Measurements from ENCODE around the gene SRRM3. TPM values are rescaled to one million over a fixed set of nuclear protein-coding genes. Genes with fewer than 3 reads are reported as not detected.

SRRM3 gene
- total and polyA plus RNA-seq, 9 of the 15 experiments (the other 6 are each of a cell fraction or from before 2014, with no cell fraction given) = 0.04 to 0.91 (median 0.46) TPM; not detected in 2

DNA sequence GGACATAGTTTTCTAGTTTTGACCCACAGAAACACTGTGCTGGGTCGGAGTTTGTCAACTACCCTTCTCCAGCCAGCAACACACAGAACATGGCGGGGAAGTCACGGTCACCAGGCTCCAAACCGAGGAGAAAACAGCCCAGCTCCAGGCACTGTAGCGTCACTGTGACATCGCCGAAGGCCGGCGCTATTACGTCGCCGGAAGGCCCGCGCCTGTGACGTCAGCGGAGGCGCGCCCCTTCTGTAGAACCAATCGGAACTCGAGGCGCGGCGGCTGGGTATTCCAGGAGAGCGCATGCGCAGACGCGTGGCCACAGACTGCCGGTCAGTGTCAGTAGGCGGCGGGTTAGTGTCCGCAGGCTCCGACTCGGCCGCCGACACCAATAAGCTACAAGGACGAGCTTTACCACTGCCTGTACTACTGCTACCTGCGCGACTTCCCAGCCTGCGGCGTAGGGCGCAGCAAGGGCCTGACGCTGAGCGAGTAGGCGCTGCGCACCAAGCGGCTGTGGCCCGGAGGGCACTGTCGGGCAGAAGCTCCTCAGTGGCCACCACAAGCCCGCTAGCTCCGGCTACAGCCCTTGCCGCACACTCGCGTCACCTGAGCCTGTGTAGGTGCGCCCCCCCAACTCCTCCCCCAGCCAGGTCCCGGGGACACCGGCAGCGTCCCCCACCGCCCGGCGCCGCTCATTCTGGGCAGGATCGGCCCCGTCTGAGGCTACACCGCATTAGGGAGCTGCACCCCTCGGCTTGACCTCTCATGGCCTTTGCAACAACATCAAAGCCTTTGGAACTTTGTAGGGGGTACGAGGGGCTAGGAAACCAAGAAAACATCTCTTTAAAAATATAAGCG lies 35.1 kb upstream of the SRRM3 start (continued):
- TF ChIP-seq, protein P1, sequence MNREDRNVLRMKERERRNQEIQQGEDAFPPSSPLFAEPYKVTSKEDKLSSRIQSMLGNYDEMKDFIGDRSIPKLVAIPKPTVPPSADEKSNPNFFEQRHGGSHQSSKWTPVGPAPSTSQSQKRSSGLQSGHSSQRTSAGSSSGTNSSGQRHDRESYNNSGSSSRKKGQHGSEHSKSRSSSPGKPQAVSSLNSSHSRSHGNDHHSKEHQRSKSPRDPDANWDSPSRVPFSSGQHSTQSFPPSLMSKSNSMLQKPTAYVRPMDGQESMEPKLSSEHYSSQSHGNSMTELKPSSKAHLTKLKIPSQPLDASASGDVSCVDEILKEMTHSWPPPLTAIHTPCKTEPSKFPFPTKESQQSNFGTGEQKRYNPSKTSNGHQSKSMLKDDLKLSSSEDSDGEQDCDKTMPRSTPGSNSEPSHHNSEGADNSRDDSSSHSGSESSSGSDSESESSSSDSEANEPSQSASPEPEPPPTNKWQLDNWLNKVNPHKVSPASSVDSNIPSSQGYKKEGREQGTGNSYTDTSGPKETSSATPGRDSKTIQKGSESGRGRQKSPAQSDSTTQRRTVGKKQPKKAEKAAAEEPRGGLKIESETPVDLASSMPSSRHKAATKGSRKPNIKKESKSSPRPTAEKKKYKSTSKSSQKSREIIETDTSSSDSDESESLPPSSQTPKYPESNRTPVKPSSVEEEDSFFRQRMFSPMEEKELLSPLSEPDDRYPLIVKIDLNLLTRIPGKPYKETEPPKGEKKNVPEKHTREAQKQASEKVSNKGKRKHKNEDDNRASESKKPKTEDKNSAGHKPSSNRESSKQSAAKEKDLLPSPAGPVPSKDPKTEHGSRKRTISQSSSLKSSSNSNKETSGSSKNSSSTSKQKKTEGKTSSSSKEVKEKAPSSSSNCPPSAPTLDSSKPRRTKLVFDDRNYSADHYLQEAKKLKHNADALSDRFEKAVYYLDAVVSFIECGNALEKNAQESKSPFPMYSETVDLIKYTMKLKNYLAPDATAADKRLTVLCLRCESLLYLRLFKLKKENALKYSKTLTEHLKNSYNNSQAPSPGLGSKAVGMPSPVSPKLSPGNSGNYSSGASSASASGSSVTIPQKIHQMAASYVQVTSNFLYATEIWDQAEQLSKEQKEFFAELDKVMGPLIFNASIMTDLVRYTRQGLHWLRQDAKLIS (CRISPR knock-in tag; IDR thresholded peaks at IDR 0.05) = peak; percentile 90; the same call in 1 of the 2 replicates
- TF ChIP-seq IRF2 (CRISPR knock-in tag; IDR thresholded peaks at IDR 0.05) (no peak), MBD2 (IDR thresholded peaks at IDR 0.05; ENCODE audit: borderline replicate concordance, low read depth) (peak; percentile 78), RAD51 (IDR thresholded peaks at IDR 0.05; ENCODE audit: borderline replicate concordance, low read depth) (no peak), KHSRP (IDR thresholded peaks at IDR 0.05) (peak; percentile 98), RBFOX2 (IDR thresholded peaks at IDR 0.05; ENCODE audit: low read depth, low read length) (peak; percentile 93), FOXJ3 (CRISPR knock-in tag; IDR thresholded peaks at IDR 0.05) (no peak)
- TF ChIP-seq, protein P2, sequence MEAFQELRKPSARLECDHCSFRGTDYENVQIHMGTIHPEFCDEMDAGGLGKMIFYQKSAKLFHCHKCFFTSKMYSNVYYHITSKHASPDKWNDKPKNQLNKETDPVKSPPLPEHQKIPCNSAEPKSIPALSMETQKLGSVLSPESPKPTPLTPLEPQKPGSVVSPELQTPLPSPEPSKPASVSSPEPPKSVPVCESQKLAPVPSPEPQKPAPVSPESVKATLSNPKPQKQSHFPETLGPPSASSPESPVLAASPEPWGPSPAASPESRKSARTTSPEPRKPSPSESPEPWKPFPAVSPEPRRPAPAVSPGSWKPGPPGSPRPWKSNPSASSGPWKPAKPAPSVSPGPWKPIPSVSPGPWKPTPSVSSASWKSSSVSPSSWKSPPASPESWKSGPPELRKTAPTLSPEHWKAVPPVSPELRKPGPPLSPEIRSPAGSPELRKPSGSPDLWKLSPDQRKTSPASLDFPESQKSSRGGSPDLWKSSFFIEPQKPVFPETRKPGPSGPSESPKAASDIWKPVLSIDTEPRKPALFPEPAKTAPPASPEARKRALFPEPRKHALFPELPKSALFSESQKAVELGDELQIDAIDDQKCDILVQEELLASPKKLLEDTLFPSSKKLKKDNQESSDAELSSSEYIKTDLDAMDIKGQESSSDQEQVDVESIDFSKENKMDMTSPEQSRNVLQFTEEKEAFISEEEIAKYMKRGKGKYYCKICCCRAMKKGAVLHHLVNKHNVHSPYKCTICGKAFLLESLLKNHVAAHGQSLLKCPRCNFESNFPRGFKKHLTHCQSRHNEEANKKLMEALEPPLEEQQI (IDR thresholded peaks at IDR 0.05) = no peak
- TF ChIP-seq, protein P3, sequence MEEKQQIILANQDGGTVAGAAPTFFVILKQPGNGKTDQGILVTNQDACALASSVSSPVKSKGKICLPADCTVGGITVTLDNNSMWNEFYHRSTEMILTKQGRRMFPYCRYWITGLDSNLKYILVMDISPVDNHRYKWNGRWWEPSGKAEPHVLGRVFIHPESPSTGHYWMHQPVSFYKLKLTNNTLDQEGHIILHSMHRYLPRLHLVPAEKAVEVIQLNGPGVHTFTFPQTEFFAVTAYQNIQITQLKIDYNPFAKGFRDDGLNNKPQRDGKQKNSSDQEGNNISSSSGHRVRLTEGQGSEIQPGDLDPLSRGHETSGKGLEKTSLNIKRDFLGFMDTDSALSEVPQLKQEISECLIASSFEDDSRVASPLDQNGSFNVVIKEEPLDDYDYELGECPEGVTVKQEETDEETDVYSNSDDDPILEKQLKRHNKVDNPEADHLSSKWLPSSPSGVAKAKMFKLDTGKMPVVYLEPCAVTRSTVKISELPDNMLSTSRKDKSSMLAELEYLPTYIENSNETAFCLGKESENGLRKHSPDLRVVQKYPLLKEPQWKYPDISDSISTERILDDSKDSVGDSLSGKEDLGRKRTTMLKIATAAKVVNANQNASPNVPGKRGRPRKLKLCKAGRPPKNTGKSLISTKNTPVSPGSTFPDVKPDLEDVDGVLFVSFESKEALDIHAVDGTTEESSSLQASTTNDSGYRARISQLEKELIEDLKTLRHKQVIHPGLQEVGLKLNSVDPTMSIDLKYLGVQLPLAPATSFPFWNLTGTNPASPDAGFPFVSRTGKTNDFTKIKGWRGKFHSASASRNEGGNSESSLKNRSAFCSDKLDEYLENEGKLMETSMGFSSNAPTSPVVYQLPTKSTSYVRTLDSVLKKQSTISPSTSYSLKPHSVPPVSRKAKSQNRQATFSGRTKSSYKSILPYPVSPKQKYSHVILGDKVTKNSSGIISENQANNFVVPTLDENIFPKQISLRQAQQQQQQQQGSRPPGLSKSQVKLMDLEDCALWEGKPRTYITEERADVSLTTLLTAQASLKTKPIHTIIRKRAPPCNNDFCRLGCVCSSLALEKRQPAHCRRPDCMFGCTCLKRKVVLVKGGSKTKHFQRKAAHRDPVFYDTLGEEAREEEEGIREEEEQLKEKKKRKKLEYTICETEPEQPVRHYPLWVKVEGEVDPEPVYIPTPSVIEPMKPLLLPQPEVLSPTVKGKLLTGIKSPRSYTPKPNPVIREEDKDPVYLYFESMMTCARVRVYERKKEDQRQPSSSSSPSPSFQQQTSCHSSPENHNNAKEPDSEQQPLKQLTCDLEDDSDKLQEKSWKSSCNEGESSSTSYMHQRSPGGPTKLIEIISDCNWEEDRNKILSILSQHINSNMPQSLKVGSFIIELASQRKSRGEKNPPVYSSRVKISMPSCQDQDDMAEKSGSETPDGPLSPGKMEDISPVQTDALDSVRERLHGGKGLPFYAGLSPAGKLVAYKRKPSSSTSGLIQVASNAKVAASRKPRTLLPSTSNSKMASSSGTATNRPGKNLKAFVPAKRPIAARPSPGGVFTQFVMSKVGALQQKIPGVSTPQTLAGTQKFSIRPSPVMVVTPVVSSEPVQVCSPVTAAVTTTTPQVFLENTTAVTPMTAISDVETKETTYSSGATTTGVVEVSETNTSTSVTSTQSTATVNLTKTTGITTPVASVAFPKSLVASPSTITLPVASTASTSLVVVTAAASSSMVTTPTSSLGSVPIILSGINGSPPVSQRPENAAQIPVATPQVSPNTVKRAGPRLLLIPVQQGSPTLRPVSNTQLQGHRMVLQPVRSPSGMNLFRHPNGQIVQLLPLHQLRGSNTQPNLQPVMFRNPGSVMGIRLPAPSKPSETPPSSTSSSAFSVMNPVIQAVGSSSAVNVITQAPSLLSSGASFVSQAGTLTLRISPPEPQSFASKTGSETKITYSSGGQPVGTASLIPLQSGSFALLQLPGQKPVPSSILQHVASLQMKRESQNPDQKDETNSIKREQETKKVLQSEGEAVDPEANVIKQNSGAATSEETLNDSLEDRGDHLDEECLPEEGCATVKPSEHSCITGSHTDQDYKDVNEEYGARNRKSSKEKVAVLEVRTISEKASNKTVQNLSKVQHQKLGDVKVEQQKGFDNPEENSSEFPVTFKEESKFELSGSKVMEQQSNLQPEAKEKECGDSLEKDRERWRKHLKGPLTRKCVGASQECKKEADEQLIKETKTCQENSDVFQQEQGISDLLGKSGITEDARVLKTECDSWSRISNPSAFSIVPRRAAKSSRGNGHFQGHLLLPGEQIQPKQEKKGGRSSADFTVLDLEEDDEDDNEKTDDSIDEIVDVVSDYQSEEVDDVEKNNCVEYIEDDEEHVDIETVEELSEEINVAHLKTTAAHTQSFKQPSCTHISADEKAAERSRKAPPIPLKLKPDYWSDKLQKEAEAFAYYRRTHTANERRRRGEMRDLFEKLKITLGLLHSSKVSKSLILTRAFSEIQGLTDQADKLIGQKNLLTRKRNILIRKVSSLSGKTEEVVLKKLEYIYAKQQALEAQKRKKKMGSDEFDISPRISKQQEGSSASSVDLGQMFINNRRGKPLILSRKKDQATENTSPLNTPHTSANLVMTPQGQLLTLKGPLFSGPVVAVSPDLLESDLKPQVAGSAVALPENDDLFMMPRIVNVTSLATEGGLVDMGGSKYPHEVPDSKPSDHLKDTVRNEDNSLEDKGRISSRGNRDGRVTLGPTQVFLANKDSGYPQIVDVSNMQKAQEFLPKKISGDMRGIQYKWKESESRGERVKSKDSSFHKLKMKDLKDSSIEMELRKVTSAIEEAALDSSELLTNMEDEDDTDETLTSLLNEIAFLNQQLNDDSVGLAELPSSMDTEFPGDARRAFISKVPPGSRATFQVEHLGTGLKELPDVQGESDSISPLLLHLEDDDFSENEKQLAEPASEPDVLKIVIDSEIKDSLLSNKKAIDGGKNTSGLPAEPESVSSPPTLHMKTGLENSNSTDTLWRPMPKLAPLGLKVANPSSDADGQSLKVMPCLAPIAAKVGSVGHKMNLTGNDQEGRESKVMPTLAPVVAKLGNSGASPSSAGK (IDR thresholded peaks at IDR 0.05) = peak; percentile 85

Measured in K562 (cell line).